SU-DHL-6 (cell line): ENCODE measurements around the gene ABHD16B.

Source experiments
- H2AFZ ChIP-seq: fragments of 200-600 bp; sonication (generic); 2 replicates; pipeline ENCODE4 v1.6.1; 2014; ENCODE audit warnings: low read depth, mild to moderate bottlenecking, moderate library complexity, mixed read lengths, antibody characterized with exemption, low read length; ENCODE audit not compliant: severe bottlenecking
- H3F3A ChIP-seq: fragments of 200-600 bp; shearing (Covaris generic); 2 replicates; pipeline ENCODE4 v1.6.0; 2016; ENCODE audit warnings: antibody characterized with exemption, mild to moderate bottlenecking; ENCODE audit not compliant: insufficient read depth
- H3K27ac ChIP-seq: fragments of 200-600 bp; sonication (generic); 2 replicates; pipeline ENCODE4 v1.5.1; 2016; ENCODE audit warnings: low read depth, mild to moderate bottlenecking, low read length, moderate library complexity, mixed read lengths
- H3K27me3 ChIP-seq: fragments of 200-600 bp; sonication (generic), shearing (Covaris generic); 2 replicates; pipeline ENCODE4 v1.6.0; 2014; ENCODE audit warnings: mild to moderate bottlenecking, low read length
- H3K36me3 ChIP-seq: fragments of 200-600 bp; sonication (generic); 2 replicates; pipeline ENCODE4 v1.6.1; 2014; ENCODE audit warnings: mild to moderate bottlenecking, low read length, mixed read lengths
- H3K4me2 ChIP-seq: fragments of 300-600, 200-600 bp; shearing (Covaris generic), sonication (generic); 2 replicates; pipeline ENCODE4 v1.6.0; 2014; ENCODE audit warnings: low read length, low read depth, mild to moderate bottlenecking; ENCODE audit not compliant: poor library complexity, severe bottlenecking
- H3K4me3 ChIP-seq: fragments of 200-600 bp; sonication (generic); 2 replicates; pipeline ENCODE4 v1.5.1; 2014; ENCODE audit warnings: antibody characterized with exemption, low read length, mild to moderate bottlenecking, mixed read lengths; ENCODE audit not compliant: insufficient read depth, poor library complexity, severe bottlenecking
- H3K79me2 ChIP-seq: fragments of 200-600 bp; sonication (generic); 2 replicates; pipeline ENCODE4 v1.6.1; 2014; ENCODE audit warnings: mild to moderate bottlenecking, low read length, moderate library complexity; ENCODE audit not compliant: insufficient read depth
- H3K9ac ChIP-seq: fragments of 200-600 bp; sonication (generic); 2 replicates; pipeline ENCODE4 v1.7.0; 2014; ENCODE audit warnings: mild to moderate bottlenecking, low read length
- H3K9me2 ChIP-seq: fragments of 200-600 bp; sonication (generic); replicated peaks from 2 replicates; pipeline ENCODE4 v1.6.1; 2014; ENCODE audit warnings: low read length; ENCODE audit not compliant: insufficient read depth
- H3K9me3 ChIP-seq: fragments of 200-600 bp; sonication (generic); 2 replicates; pipeline ENCODE4 v1.6.1; 2014; ENCODE audit warnings: low read length, mixed read lengths; ENCODE audit not compliant: insufficient read depth
- H4K20me1 ChIP-seq: fragments of 200-600 bp; sonication (generic); 2 replicates; pipeline ENCODE4 v1.6.1; 2014; ENCODE audit warnings: low read depth, mild to moderate bottlenecking, antibody characterized with exemption, low read length, moderate library complexity, mixed read lengths
- CTCF ChIP-seq: fragments of 200-600 bp; sonication (generic); IDR thresholded peaks from one replicate; pipeline ENCODE4 v1.5.1; 2017; ENCODE audit warnings: antibody characterized with exemption, mild to moderate bottlenecking, low read length, moderate library complexity; ENCODE audit not compliant: insufficient read depth, poor library complexity, severe bottlenecking
- EZH2phosphoT487 ChIP-seq: fragments of 200-600 bp; sonication (generic), shearing (Covaris generic); conservative IDR thresholded peaks from 2 replicates; pipeline ENCODE4 v1.6.1; 2018; ENCODE audit warnings: mild to moderate bottlenecking, antibody characterized with exemption, low read length, moderate library complexity, mixed read lengths

The ABHD16B gene

GRCh38 chr20:63884506-63885263 is 23.4 kb downstream of the ABHD16B start:
- H3K4me2 ChIP-seq: no peak overlapping the region
- no peaks in the 10 kb centered on the region for H3K79me2 ChIP-seq
- TF ChIP-seq EZH2phosphoT487: no peak
- TF ChIP-seq CTCF: no peak
- H3K27ac ChIP-seq: no peak overlapping the region
- H3K9me3 ChIP-seq: no peaks in the 10 kb centered on the region
- H3K9ac ChIP-seq: no peak overlapping the region
- no peak overlapping the region for H3K4me3 ChIP-seq
- no peaks in the 10 kb centered on the region for H3F3A ChIP-seq
- H4K20me1 ChIP-seq: no peaks in the 10 kb centered on the region
- H2AFZ ChIP-seq: no peak overlapping the region
- no peaks in the 10 kb centered on the region for H3K9me2 ChIP-seq
- H3K36me3 ChIP-seq: no peaks in the 10 kb centered on the region
- H3K27me3 ChIP-seq: no peaks in the 10 kb centered on the region

- no peaks in the 10 kb centered on the region for H3K79me2 ChIP-seq
- no peaks in the 10 kb centered on the region for H3K36me3 ChIP-seq
- H3K27me3 ChIP-seq: no peaks in the 10 kb centered on the region
- H3K9me3 ChIP-seq: no peaks in the 10 kb centered on the region
- TF ChIP-seq CTCF: no peak
- no peak for TF ChIP-seq EZH2phosphoT487
- no peaks in the 10 kb centered on the region for H4K20me1 ChIP-seq
- no peak overlapping the region for H3K4me3 ChIP-seq
- H3K9ac ChIP-seq: no peak overlapping the region
- H3K27ac ChIP-seq: no peak overlapping the region
- no peaks in the 10 kb centered on the region for H3F3A ChIP-seq
- no peak overlapping the region for H2AFZ ChIP-seq
- no peaks in the 10 kb centered on the region for H3K9me2 ChIP-seq
- H3K4me2 ChIP-seq: no peak overlapping the region
These were observed 24.2 kb downstream of the ABHD16B start for GRCh38 chr20:63885264-63886053.

DNA sequence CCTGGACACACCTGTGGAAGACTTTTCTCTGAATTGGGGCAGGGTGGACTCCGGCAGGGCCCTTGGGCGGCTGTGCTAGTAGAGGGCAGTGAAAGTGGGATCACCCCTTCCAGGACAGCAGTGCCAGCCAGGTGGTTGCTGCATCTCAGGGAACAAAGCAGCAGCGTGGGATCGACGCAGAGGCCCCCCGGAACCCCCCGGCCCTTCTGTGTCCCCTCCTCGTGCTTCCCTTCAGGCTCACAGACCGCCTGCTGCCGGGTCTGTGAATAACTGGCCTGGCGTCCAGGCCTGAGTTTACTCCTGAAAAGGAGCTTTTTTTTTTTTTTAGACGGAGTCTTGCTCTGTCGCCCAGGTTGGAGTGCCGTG is 24.7 kb downstream of the ABHD16B start:
- TF ChIP-seq CTCF (no peak), EZH2phosphoT487 (no peak)
- no peak overlapping the region for H3K4me3 ChIP-seq
- no peak overlapping the region for H3K9ac ChIP-seq
- no peaks in the 10 kb centered on the region for H3K27me3 ChIP-seq
- H3K4me2 ChIP-seq: no peak overlapping the region
- H4K20me1 ChIP-seq: no peaks in the 10 kb centered on the region
- H3K36me3 ChIP-seq: no peaks in the 10 kb centered on the region
- no peaks in the 10 kb centered on the region for H3K9me2 ChIP-seq
- H3K9me3 ChIP-seq: no peaks in the 10 kb centered on the region
- no peak overlapping the region for H3K27ac ChIP-seq
- H3F3A ChIP-seq: no peaks in the 10 kb centered on the region
- no peak overlapping the region for H2AFZ ChIP-seq
- H3K79me2 ChIP-seq: no peaks in the 10 kb centered on the region
